D721Med (cell line): ENCODE measurements around the gene LYSMD2.

Experiments used
- DNase-seq: peaks from one replicate; pipeline ENCODE4 v3.0.0; 2011; ENCODE audit warnings: low spot score; ENCODE audit not compliant: insufficient read length
- FAIRE-seq: peaks from 2 replicates; lab custom pipeline; 2011; peaks lifted over from hg19 to GRCh38; lab: Jason Lieb, UNC
- CTCF ChIP-seq: IDR thresholded peaks from 2 replicates; pipeline ENCODE4 v1.5.1; 2012; ENCODE audit warnings: mild to moderate bottlenecking, control low read depth; ENCODE audit not compliant: insufficient read depth; ENCODE audit errors: missing control alignments

The LYSMD2 gene

GRCh38 chr15:51687565-51687964 is 49.9 kb downstream of the LYSMD2 start:
- DNase-seq, result no peak
- FAIRE-seq, result no peak

GRCh38 chr15:51681303-51681963 is 56.0 kb downstream of the LYSMD2 start, which contains the start of gene SCG3:
Gene SCG3 (plus strand): TSS chr15:51681503. CDS start chr15:51681756, 253 bp downstream.
- FAIRE-seq, result peak; percentile 68
- TF ChIP-seq CTCF, result no peak
- DNase-seq, result peak; percentile 15

More at GRCh38 chr15:51687565-51687964, 49.9 kb downstream of the LYSMD2 start:
- no peak for TF ChIP-seq CTCF

GRCh38 chr15:51680321-51680720 is 57.1 kb downstream of the LYSMD2 start:
- FAIRE-seq, result no peak
- DNase-seq, result no peak
- TF ChIP-seq CTCF, result no peak

GRCh38 chr15:51678096-51678495 is 59.4 kb downstream of the LYSMD2 start:
- TF ChIP-seq CTCF, result no peak
- FAIRE-seq, result no peak
- no peak for DNase-seq

DNA sequence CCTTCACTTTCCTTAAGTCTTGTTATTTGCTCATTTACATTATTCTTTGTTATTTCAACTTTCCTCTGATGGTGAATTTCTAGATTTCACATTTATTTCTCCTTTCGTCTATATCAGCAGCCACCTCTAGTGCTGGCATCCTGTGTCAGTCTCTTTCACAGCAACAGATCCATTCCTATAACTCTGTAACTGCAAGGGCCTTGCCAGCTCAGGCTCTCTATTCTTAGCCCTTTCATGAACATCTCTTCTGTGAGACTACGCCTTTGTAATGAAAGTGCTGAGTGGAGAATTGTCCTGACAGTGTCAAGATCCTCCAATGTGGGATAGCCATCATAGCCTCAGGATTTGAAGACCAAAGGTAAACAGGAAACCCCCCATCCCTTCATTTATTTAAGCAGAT is 60.0 kb downstream of the LYSMD2 start:
- FAIRE-seq (no peak), DNase-seq (no peak)
- no peak for TF ChIP-seq CTCF

GRCh38 chr15:51677021-51677420 is 60.4 kb downstream of the LYSMD2 start:
- DNase-seq (no peak), FAIRE-seq (no peak)
- TF ChIP-seq CTCF, result no peak

DNA sequence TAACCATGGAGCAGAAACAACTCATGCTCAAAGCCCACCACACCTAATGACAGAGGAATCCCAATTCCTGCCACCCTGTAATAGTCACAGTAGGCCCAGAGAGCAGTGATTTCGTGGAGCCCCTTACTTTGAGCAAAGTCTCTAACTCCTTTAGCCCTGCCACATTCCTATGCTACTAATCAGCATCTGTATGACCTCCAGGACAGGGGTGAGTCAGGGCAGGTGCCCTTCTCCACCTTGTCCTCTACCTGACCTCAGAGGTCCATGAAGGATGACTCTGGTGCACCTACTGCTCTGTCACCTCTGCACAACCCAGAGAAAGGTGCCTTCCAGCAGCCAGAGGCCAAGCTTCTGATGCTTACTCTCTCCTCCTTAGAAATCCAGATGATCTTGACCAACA is 62.2 kb downstream of the LYSMD2 start:
- DNase-seq (no peak), FAIRE-seq (no peak)
- TF ChIP-seq CTCF, result no peak
